ENCODE data around the gene JARID2.

Gene JARID2

DNA sequence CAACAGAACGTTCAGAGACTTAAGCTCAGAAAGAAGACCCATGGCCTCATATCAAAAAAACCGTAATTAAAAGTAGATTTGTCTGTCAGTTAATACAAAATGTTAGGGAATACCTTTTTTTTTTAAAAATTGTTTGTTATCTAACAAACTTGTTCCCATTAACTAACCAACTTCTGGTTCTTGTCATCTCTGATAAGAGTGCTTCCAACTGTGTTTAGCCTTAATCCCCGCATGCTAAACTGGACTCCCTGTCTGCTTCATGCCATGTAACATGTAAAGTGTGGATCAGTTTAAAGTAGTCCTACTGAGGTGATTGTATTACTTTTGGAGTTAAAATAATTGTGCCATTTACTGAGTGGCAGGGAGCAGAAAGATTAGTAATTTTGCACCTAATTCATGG is 6.3 kb downstream of the JARID2 start:
- Histone ChIP-seq H3K27ac (ENCODE audit: low read depth, low read length, poor library complexity, severe bottlenecking) (no peak overlapping the region), H3K4me2 (ENCODE audit: low read length) (no peak overlapping the region), H3K79me2 (ENCODE audit: insufficient read depth, low read length) (no peaks in the 10 kb centered on the region)

DNA sequence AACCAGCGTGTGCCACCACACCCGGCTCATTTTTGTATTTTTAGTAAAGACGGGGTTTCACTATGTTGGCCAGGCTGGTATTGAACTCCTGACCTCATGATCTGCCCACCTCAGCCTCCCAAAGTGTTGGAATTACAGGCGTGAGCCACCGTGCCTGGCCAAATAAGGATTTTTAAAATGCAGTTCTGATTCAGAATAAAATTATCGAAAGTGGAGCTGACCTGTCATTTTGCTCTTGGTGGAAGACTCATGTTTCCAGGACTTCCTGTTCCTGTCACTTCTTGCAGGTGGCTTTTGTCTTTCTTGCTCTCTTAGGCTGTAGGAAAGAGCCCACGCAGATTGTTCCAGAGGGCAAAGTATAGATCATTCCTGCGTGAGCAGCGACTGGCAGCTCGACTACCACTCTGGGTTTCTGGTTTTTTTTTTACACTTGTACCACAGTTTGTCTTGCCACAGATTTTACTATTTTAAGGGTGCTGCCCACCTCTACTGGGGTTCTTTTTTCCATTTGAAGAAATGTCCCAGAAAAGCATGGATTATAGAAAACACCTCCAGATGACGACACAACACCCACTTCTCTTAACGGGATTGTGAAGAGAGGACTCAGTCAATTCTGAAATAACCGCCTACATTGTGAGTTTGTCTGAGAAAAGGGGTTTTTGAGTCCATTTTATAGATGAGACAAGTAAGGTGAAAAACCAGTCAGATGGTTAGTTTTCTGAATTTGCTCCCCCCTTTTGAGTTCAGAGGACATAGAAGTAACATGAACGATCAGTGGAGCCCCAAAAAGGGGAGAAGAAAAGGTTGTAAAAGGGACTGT is 7.5 kb downstream of the JARID2 start:
- Histone ChIP-seq H2AFZ (ENCODE audit: low read length) (no peak overlapping the region), H3K4me2 (ENCODE audit: low read length) (no peak overlapping the region), H3F3A (ENCODE audit: insufficient read depth, low read length) (peaks cover 6% of the 10 kb centered on the region; the same call in 1 of the 2 replicates), H3K79me2 (ENCODE audit: insufficient read depth, low read length) (no peaks in the 10 kb centered on the region), H3K9me2 (ENCODE audit: low read depth, low read length) (no peaks in the 10 kb centered on the region), H3K9me3 (ENCODE audit: low read length) (no peaks in the 10 kb centered on the region), H3K4me3 (ENCODE audit: low read depth, low read length, poor library complexity, severe bottlenecking) (no peak overlapping the region), H3K27me3 (ENCODE audit: insufficient read depth, low read length) (peaks cover 5% of the 10 kb centered on the region; the same call in 1 of the 2 replicates), H4K20me1 (ENCODE audit: insufficient read depth, low read length) (0 out of 2 replicates have a peak, but pooled peaks cover 7% of the 10 kb centered on the region), H3K36me3 (ENCODE audit: insufficient read depth, low read length) (no peaks in the 10 kb centered on the region), H3K4me1 (ENCODE audit: insufficient read depth, low read length, severe bottlenecking) (peaks cover 12% of the 10 kb centered on the region), H3K27ac (ENCODE audit: low read depth, low read length, poor library complexity, severe bottlenecking) (no peak overlapping the region), H3K9ac (ENCODE audit: low read length) (no peak overlapping the region)
- TF ChIP-seq, protein P1, sequence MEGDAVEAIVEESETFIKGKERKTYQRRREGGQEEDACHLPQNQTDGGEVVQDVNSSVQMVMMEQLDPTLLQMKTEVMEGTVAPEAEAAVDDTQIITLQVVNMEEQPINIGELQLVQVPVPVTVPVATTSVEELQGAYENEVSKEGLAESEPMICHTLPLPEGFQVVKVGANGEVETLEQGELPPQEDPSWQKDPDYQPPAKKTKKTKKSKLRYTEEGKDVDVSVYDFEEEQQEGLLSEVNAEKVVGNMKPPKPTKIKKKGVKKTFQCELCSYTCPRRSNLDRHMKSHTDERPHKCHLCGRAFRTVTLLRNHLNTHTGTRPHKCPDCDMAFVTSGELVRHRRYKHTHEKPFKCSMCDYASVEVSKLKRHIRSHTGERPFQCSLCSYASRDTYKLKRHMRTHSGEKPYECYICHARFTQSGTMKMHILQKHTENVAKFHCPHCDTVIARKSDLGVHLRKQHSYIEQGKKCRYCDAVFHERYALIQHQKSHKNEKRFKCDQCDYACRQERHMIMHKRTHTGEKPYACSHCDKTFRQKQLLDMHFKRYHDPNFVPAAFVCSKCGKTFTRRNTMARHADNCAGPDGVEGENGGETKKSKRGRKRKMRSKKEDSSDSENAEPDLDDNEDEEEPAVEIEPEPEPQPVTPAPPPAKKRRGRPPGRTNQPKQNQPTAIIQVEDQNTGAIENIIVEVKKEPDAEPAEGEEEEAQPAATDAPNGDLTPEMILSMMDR (IDR thresholded peaks at IDR 0.05; ENCODE audit: low read length) = no peak
- no peak for TF ChIP-seq EZH2 (IDR thresholded peaks at IDR 0.05; ENCODE audit: borderline replicate concordance, low read length)

More for the DNA sequence above, 6.3 kb downstream of the JARID2 start:
- Histone ChIP-seq H3K9me2 (ENCODE audit: low read depth, low read length) (no peaks in the 10 kb centered on the region), H3K4me1 (ENCODE audit: insufficient read depth, low read length, severe bottlenecking) (peaks cover 18% of the 10 kb centered on the region), H3K4me3 (ENCODE audit: low read depth, low read length, poor library complexity, severe bottlenecking) (no peak overlapping the region), H3K9ac (ENCODE audit: low read length) (no peak overlapping the region), H3K27me3 (ENCODE audit: insufficient read depth, low read length) (peaks cover 5% of the 10 kb centered on the region; the same call in 1 of the 2 replicates), H3K36me3 (ENCODE audit: insufficient read depth, low read length) (no peaks in the 10 kb centered on the region), H3F3A (ENCODE audit: insufficient read depth, low read length) (peaks cover 6% of the 10 kb centered on the region; the same call in 1 of the 2 replicates), H3K9me3 (ENCODE audit: low read length) (no peaks in the 10 kb centered on the region), H4K20me1 (ENCODE audit: insufficient read depth, low read length) (0 out of 2 replicates have a peak, but pooled peaks cover 5% of the 10 kb centered on the region), H2AFZ (ENCODE audit: low read length) (no peak overlapping the region)
- TF ChIP-seq, protein P1 (IDR thresholded peaks at IDR 0.05; ENCODE audit: low read length) = no peak
- no peak for TF ChIP-seq EZH2 (IDR thresholded peaks at IDR 0.05; ENCODE audit: borderline replicate concordance, low read length)

DNA sequence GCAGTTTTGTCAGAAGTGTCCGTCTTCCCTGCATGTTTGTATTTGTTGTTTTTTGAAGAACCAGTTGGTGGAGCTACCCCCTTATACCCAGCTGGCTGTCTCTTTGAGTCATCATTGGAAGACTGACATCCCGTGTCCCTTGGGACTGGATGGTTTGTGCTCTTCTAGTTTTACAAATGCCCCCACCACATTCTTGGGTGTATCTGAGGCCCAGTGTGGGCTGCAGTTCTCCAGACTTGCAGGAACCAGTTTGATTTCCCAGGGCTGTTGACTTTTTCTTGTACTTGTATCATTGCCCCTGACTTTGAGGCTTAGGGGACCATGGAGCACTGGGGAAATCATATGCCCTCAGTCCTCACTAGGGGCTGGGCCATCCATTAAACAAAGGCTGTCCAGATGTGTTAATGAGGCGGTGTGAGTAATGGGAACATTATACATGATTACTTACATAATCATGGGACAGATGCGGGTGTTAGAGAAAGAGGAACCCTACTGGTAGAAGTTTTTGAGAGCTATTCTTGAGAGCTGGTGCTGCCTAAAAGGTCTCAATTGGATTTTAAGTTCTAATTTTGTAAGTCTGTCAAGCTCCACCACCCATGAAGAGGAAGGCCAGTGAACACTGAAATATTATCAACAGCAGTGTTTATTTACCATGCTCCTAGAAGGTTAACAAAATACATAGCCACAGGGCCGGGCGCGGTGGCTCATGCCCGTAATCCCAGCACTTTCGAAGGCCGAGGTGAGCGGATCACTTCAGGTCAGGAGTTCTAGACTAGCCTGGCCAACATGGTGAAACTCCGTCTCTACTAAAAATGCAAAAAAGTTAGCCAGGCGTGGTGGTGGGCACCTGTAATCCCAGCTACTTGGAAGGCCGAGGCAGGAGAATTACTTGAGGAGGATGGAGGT is 8.5 kb downstream of the JARID2 start:
- H3K9me2 ChIP-seq (ENCODE audit: low read depth, low read length) = no peaks in the 10 kb centered on the region
- peaks cover 2% of the 10 kb centered on the region; the same call in 1 of the 2 replicates for H3F3A ChIP-seq (ENCODE audit: insufficient read depth, low read length)
- TF ChIP-seq EZH2 (IDR thresholded peaks at IDR 0.05; ENCODE audit: borderline replicate concordance, low read length) = no peak
- TF ChIP-seq, protein P1 (IDR thresholded peaks at IDR 0.05; ENCODE audit: low read length) = peak; percentile 20; the same call in 1 of the 2 replicates
- H3K27ac ChIP-seq (ENCODE audit: low read depth, low read length, poor library complexity, severe bottlenecking) = no peak overlapping the region
- peaks cover 6% of the 10 kb centered on the region for H3K4me1 ChIP-seq (ENCODE audit: insufficient read depth, low read length, severe bottlenecking)
- H3K27me3 ChIP-seq (ENCODE audit: insufficient read depth, low read length) = peaks cover 5% of the 10 kb centered on the region; the same call in 1 of the 2 replicates
- H3K79me2 ChIP-seq (ENCODE audit: insufficient read depth, low read length) = no peaks in the 10 kb centered on the region
- no peaks in the 10 kb centered on the region for H3K36me3 ChIP-seq (ENCODE audit: insufficient read depth, low read length)
- no peak overlapping the region for H3K4me2 ChIP-seq (ENCODE audit: low read length)
- H3K9ac ChIP-seq (ENCODE audit: low read length) = no peak overlapping the region
- H3K4me3 ChIP-seq (ENCODE audit: low read depth, low read length, poor library complexity, severe bottlenecking) = no peak overlapping the region
- H2AFZ ChIP-seq (ENCODE audit: low read length) = no peak overlapping the region
- 0 out of 2 replicates have a peak, but pooled peaks cover 7% of the 10 kb centered on the region for H4K20me1 ChIP-seq (ENCODE audit: insufficient read depth, low read length)
- no peaks in the 10 kb centered on the region for H3K9me3 ChIP-seq (ENCODE audit: low read length)

Measured in OCI-LY1 (cell line).